ENCODE data around the gene PGD. TPM values are rescaled to one million over a fixed set of nuclear protein-coding genes. Genes with fewer than 3 reads are reported as not detected.

PGD gene
- total and polyA plus RNA-seq, 7 donors: 24.9 to 39.2 (median 29.3) TPM

- no peaks in the 10 kb centered on the region for H3K27me3 ChIP-seq (ENCODE audit: insufficient read depth in 3 of 3, low read length in 2 of 3)
- H3K27ac ChIP-seq: no peak overlapping the region
- 64 to 69% (median 69%) methylated on average over 3 of the region's 3 CpGs for WGBS, 3 donors
- peaks cover 8% of the 10 kb centered on the region for H3K4me1 ChIP-seq
- peaks cover 0 to 5% of the 10 kb centered on the region in 2 donors for H3K36me3 ChIP-seq (ENCODE audit: insufficient read depth in 1 of 2, low read depth in 1 of 2)
- H3K9me3 ChIP-seq: no peaks in the 10 kb centered on the region
- DNase-seq (no peak), ATAC-seq (peak in 1 of 4 donors; percentile 24)
- TF ChIP-seq, protein P1, sequence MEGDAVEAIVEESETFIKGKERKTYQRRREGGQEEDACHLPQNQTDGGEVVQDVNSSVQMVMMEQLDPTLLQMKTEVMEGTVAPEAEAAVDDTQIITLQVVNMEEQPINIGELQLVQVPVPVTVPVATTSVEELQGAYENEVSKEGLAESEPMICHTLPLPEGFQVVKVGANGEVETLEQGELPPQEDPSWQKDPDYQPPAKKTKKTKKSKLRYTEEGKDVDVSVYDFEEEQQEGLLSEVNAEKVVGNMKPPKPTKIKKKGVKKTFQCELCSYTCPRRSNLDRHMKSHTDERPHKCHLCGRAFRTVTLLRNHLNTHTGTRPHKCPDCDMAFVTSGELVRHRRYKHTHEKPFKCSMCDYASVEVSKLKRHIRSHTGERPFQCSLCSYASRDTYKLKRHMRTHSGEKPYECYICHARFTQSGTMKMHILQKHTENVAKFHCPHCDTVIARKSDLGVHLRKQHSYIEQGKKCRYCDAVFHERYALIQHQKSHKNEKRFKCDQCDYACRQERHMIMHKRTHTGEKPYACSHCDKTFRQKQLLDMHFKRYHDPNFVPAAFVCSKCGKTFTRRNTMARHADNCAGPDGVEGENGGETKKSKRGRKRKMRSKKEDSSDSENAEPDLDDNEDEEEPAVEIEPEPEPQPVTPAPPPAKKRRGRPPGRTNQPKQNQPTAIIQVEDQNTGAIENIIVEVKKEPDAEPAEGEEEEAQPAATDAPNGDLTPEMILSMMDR (IDR thresholded peaks at IDR 0.05): no peak
- intact Hi-C loops (cut with DNase I): no loop called here
- H3K4me3 ChIP-seq: peak overlapping the region; percentile 45
Observed at GRCh38 chr1:10388387-10388715, 10.5 kb upstream of the PGD start.

DNA sequence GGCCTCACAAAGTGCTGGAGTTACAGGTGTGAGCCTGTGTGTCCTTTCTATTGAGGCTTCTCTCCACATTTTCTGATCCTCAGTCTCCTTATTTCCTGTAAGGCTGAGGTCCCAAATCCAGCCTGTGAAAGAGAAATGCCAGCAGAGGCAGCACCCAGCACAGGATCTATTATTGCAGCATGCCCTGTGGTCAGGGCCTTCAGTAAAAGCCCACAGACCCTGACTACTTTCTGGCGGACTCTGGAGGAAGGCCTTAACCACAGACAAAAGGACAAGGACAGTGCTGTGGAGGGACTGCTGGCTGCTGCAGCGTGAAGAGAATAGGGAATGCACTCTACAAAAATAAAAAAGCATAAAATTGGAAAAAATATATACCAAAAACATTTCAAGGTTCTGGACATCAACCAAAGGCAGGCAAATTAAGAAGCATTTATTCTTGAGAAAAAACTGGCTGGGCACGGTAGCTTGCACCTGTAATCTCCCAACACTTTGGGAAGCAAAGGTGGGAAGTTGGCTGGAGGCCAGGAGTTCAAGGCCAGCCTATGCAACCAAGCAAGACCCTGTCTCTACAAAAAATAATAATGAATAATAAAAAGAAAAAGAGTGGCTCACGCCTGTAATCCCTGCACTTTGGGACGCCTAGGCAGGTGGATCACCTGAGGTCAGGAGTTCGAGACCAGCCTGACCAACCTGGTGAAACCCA is 9.4 kb upstream of the PGD start:
- DNase-seq (no peak), ATAC-seq (no peak)
- H3K4me1 ChIP-seq: peaks cover 8% of the 10 kb centered on the region
- intact Hi-C loops (cut with DNase I): no loop called here
- no peaks in the 10 kb centered on the region for H3K36me3 ChIP-seq (ENCODE audit: insufficient read depth in 1 of 2, low read depth in 1 of 2)
- H3K27ac ChIP-seq: no peak overlapping the region
- H3K27me3 ChIP-seq (ENCODE audit: insufficient read depth in 3 of 3, low read length in 2 of 3): no peaks in the 10 kb centered on the region
- no peak overlapping the region for H3K4me3 ChIP-seq
- 92 to 96% (median 96%) methylated on average over 6 of the region's 6 CpGs for WGBS, 3 donors
- peaks cover 6% of the 10 kb centered on the region for H3K9me3 ChIP-seq
- TF ChIP-seq, protein P1 (IDR thresholded peaks at IDR 0.05): no peak

- H3K4me1 ChIP-seq: peaks cover 9% of the 10 kb centered on the region
- intact Hi-C loops (cut with DNase I): no loop called here
- no peak overlapping the region for H3K4me3 ChIP-seq
- TF ChIP-seq, protein P1 (IDR thresholded peaks at IDR 0.05): no peak
- H3K27ac ChIP-seq: no peak overlapping the region
- no peak for ATAC-seq
- no peaks in the 10 kb centered on the region for H3K27me3 ChIP-seq (ENCODE audit: insufficient read depth in 3 of 3, low read length in 2 of 3)
- peaks cover 0 to 4% of the 10 kb centered on the region in 2 donors for H3K36me3 ChIP-seq (ENCODE audit: insufficient read depth in 1 of 2, low read depth in 1 of 2)
- 88 to 92% (median 90%) methylated on average over 3 of the region's 3 CpGs for WGBS, 3 donors
- H3K9me3 ChIP-seq: peaks cover 8% of the 10 kb centered on the region
- DNase-seq: no peak
Observed at GRCh38 chr1:10396870-10397269, 2.0 kb upstream of the PGD start.

- TF ChIP-seq, protein P1 (IDR thresholded peaks at IDR 0.05): no peak
- 1 to 2% (median 2%) methylated on average over 32 to 34 of the region's 34 CpGs for whole genome bisulfite sequencing, 3 donors
- intact Hi-C loops (cut with DNase I): no loop called here
Observed at GRCh38 chr1:10398278-10398733, 558 bp upstream of the PGD start.

More at GRCh38 chr1:10398278-10398733, 558 bp upstream of the PGD start:
- H3K27me3 ChIP-seq (ENCODE audit: insufficient read depth in 3 of 3, low read length in 2 of 3): no peaks in the 10 kb centered on the region
- H3K9me3 ChIP-seq: peaks cover 8% of the 10 kb centered on the region
- DNase-seq (no peak), ATAC-seq (no peak)
- H3K4me1 ChIP-seq: peaks cover 9% of the 10 kb centered on the region
- H3K27ac ChIP-seq: peak overlapping the region; percentile 88
- peak overlapping the region; percentile 90 for H3K4me3 ChIP-seq
- peaks cover 0 to 18% of the 10 kb centered on the region in 2 donors for H3K36me3 ChIP-seq (ENCODE audit: insufficient read depth in 1 of 2, low read depth in 1 of 2)
